HepG2 (cell line): ENCODE data around the gene ZNF227.
A peak's percentile ranks its signal among the peaks of the same experiment; 100 is the strongest.

Experiments
- BRCA1 ChIP-seq: sonication (generic); formaldehyde crosslinking; IDR thresholded peaks from 2 replicates; pipeline ENCODE4 v1.4.0; 2020; ENCODE audit warnings: missing genetic modification reagents
- E2F5 ChIP-seq: sonication (generic); formaldehyde crosslinking; conservative IDR thresholded peaks from 2 replicates; pipeline ENCODE4 v1.4.0; 2020; ENCODE audit warnings: missing genetic modification reagents
- EZH2 ChIP-seq: conservative IDR thresholded peaks from 2 replicates; pipeline ENCODE4 v1.6.1; 2012; ENCODE audit warnings: mild to moderate bottlenecking, low read depth, low read length, moderate library complexity
- NFE2L1 ChIP-seq: sonication (generic); formaldehyde crosslinking; IDR thresholded peaks from 2 replicates; pipeline ENCODE4 v1.4.0; 2020; ENCODE audit warnings: missing genetic modification reagents, mild to moderate bottlenecking, borderline replicate concordance
- NONO ChIP-seq, 2 experiments: fragments of 450-650 bp in 1 of 2; sonication (generic) in 1 of 2; formaldehyde crosslinking in 1 of 2; IDR thresholded peaks in 1 of 2; conservative IDR thresholded peaks in 1 of 2; 2 replicates each; pipeline versions ENCODE4 v1.6.1 to v1.8.0; 2017 to 2022; ENCODE audit warnings: mild to moderate bottlenecking in 1 of 2, missing genetic modification reagents in 1 of 2, moderate library complexity in 1 of 2
- POLR2A ChIP-seq, 2 experiments: IDR thresholded peaks; 2 replicates each; pipeline ENCODE4 v1.6.1; 2011; ENCODE audit warnings: low read depth in 2 of 2, low read length in 2 of 2, mild to moderate bottlenecking in 1 of 2, moderate library complexity in 1 of 2; ENCODE audit not compliant: insufficient read depth in 1 of 2
- ZBTB8A ChIP-seq: sonication (generic); formaldehyde crosslinking; IDR thresholded peaks from 2 replicates; pipeline ENCODE4 v1.4.0; 2020; ENCODE audit warnings: mild to moderate bottlenecking, low read depth, missing genetic modification reagents, borderline replicate concordance
- ZNF646 ChIP-seq: sonication (generic); formaldehyde crosslinking; IDR thresholded peaks from 2 replicates; pipeline ENCODE4 v1.9.0; 2021; ENCODE audit warnings: mild to moderate bottlenecking, missing genetic modification reagents
- ZNF746 ChIP-seq: sonication (generic); formaldehyde crosslinking; IDR thresholded peaks from 2 replicates; pipeline ENCODE4 v1.8.0; 2022; ENCODE audit warnings: mild to moderate bottlenecking, missing genetic modification reagents

GRCh38 chr19:44164673-44165512 is 47.4 kb upstream of the ZNF227 start, which contains the start of gene ZNF226:
- TF ChIP-seq ZBTB8A (CRISPR knock-in tag) (peak; percentile 31; the same call in 1 of the 2 replicates), E2F5 (CRISPR knock-in tag) (no peak), NFE2L1 (no peak), ZNF646 (CRISPR knock-in tag) (no peak), POLR2A (IDR thresholded peaks at IDR 0.05; ENCODE audit: insufficient read depth in 1 of 2, low read depth in 2 of 2, low read length in 2 of 2) (peak; percentile 75 to 85), EZH2 (no peak), ZNF746 (CRISPR knock-in tag) (no peak), BRCA1 (CRISPR knock-in tag) (no peak), NONO (IDR thresholded peaks at IDR 0.05) (no peak), NONO (CRISPR knock-in tag; conservative IDR thresholded peaks at IDR 0.05) (0 out of 2 replicates have a peak, but pooled peaks have one; percentile 41)
